D721Med (cell line): Measurements from ENCODE around the gene SPECC1.
"Not testable (repeated sequence)": the region's sequence is repeated elsewhere in the genome, so short reads cannot be mapped to it uniquely, and the experiment has no call there.

Source experiments
- DNase-seq: peaks from one replicate; pipeline ENCODE4 v3.0.0; 2011; ENCODE audit warnings: low spot score; ENCODE audit not compliant: insufficient read length
- FAIRE-seq: peaks from 2 replicates; lab custom pipeline; 2011; peaks lifted over from hg19 to GRCh38; lab: Jason Lieb, UNC
- CTCF ChIP-seq: IDR thresholded peaks from 2 replicates; pipeline ENCODE4 v1.5.1; 2012; ENCODE audit warnings: mild to moderate bottlenecking, control low read depth; ENCODE audit not compliant: insufficient read depth; ENCODE audit errors: missing control alignments

The SPECC1 gene

GRCh38 chr17:20098314-20098713 is 89.2 kb downstream of the SPECC1 start:
- no peak for DNase-seq
- FAIRE-seq: no peak

GRCh38 chr17:20100806-20101205 is 91.6 kb downstream of the SPECC1 start:
- FAIRE-seq, DNase-seq: not testable (repeated sequence)

More at GRCh38 chr17:20098314-20098713, 89.2 kb downstream of the SPECC1 start:
- no peak for TF ChIP-seq CTCF

GRCh38 chr17:20103454-20104446 is 94.6 kb downstream of the SPECC1 start:
- no peak for TF ChIP-seq CTCF
- DNase-seq (no peak), FAIRE-seq (no peak)

GRCh38 chr17:20105539-20106280 is 96.6 kb downstream of the SPECC1 start:
- TF ChIP-seq CTCF: no peak
- FAIRE-seq (no peak), DNase-seq (no peak)

- not testable (repeated sequence) for FAIRE-seq, DNase-seq
Observed at GRCh38 chr17:20106446-20106845, 97.3 kb downstream of the SPECC1 start.

GRCh38 chr17:20109076-20109475 is 99.9 kb downstream of the SPECC1 start:
- DNase-seq (no peak), FAIRE-seq (no peak)
- TF ChIP-seq CTCF: no peak

GRCh38 chr17:20111538-20111937 is 102.4 kb downstream of the SPECC1 start:
- FAIRE-seq (no peak), DNase-seq (no peak)
- no peak for TF ChIP-seq CTCF

- no peak for FAIRE-seq
Observed at GRCh38 chr17:20114466-20114865, 105.3 kb downstream of the SPECC1 start.

More at GRCh38 chr17:20114466-20114865, 105.3 kb downstream of the SPECC1 start:
- no peak for DNase-seq
- TF ChIP-seq CTCF: no peak
